Kidney epithelial cell (primary cell): ENCODE measurements around the gene TRPM4. TPM values are rescaled to one million over a fixed set of nuclear protein-coding genes. Genes with fewer than 3 reads are reported as not detected.

Source experiments
- DNase-seq: peaks from one replicate; pipeline ENCODE4 v3.0.0-alpha.2; 2010; ENCODE audit warnings: low read depth
- H3K27me3 ChIP-seq: 2 replicates; pipeline ENCODE4 v1.6.0; 2011; ENCODE audit warnings: low read length; ENCODE audit not compliant: control insufficient read depth, insufficient read depth
- H3K36me3 ChIP-seq: 2 replicates; pipeline ENCODE4 v1.5.1; 2011; ENCODE audit warnings: low read length; ENCODE audit not compliant: control insufficient read depth, insufficient read depth
- H3K4me3 ChIP-seq: 2 replicates; pipeline ENCODE4 v1.5.1; 2011; ENCODE audit warnings: low read depth, mild to moderate bottlenecking, control low read depth, low read length
- CTCF ChIP-seq: IDR thresholded peaks from 2 replicates; pipeline ENCODE4 v1.5.1; 2011; ENCODE audit warnings: mild to moderate bottlenecking, moderate library complexity, low read length, control low read depth, inconsistent platforms; ENCODE audit not compliant: insufficient read depth, poor library complexity, severe bottlenecking
- total RNA-seq: library from RNA; depleted of rRNA; stranded (reverse); fragments of >200 nt; gene quantifications from 2 replicates; pipeline ENCODE4 v1.2.3, GENCODE V29; 2015

Gene TRPM4
- total RNA-seq, 1 donor from 2014 or later: 13.5 TPM

- TF ChIP-seq CTCF: no peak
- Histone ChIP-seq H3K4me3 (no peak overlapping the region), H3K36me3 (no peaks in the 10 kb centered on the region), H3K27me3 (no peaks in the 10 kb centered on the region)
- no peak for DNase-seq
These were observed 85.5 kb downstream of the TRPM4 start for GRCh38 chr19:49243129-49243528.

- Histone ChIP-seq H3K36me3 (no peaks in the 10 kb centered on the region), H3K4me3 (no peak overlapping the region), H3K27me3 (no peaks in the 10 kb centered on the region)
- DNase-seq: no peak
- no peak for TF ChIP-seq CTCF
These were observed 86.1 kb downstream of the TRPM4 start for GRCh38 chr19:49243726-49244125.

- DNase-seq: no peak
- Histone ChIP-seq H3K27me3 (no peaks in the 10 kb centered on the region), H3K4me3 (no peak overlapping the region), H3K36me3 (no peaks in the 10 kb centered on the region)
- TF ChIP-seq CTCF: no peak
These were observed 86.7 kb downstream of the TRPM4 start for GRCh38 chr19:49244256-49244655.

- no peak for TF ChIP-seq CTCF
- no peak overlapping the region for H3K4me3 ChIP-seq
- DNase-seq: no peak
- H3K36me3 ChIP-seq: no peaks in the 10 kb centered on the region
- H3K27me3 ChIP-seq: no peaks in the 10 kb centered on the region
These were observed 90.1 kb downstream of the TRPM4 start for GRCh38 chr19:49247676-49248075.

- TF ChIP-seq CTCF: no peak
- no peak for DNase-seq
- H3K4me3 ChIP-seq: no peak overlapping the region
- H3K36me3 ChIP-seq: no peaks in the 10 kb centered on the region
- no peaks in the 10 kb centered on the region for H3K27me3 ChIP-seq
These were observed 92.3 kb downstream of the TRPM4 start for GRCh38 chr19:49249933-49250332.

GRCh38 chr19:49255674-49256073, 98.1 kb downstream of the TRPM4 start:
- TF ChIP-seq CTCF: no peak
- no peak overlapping the region for H3K4me3 ChIP-seq

More at GRCh38 chr19:49255674-49256073, 98.1 kb downstream of the TRPM4 start:
- no peaks in the 10 kb centered on the region for H3K27me3 ChIP-seq
- no peak for DNase-seq
- H3K36me3 ChIP-seq: no peaks in the 10 kb centered on the region
